MCF 10A (cell line): ENCODE measurements around the gene KRTAP20-2. TPM values are rescaled to one million over a fixed set of nuclear protein-coding genes. Genes with fewer than 3 reads are reported as not detected.
A peak's percentile ranks its signal among the peaks of the same experiment; 100 is the strongest.

Experiments
- BruUV-seq: library from RNA; stranded (reverse); fragments of 400-500 nt; replicated peaks from 2 replicates; lab custom pipeline; 2021; lab: Mats Ljungman, UMichigan
- CTCF ChIA-PET: fragments of 300-600 bp; sonication (Branson Sonifier 250); formaldehyde crosslinking; extraction: SDS; loops from one replicate; lab custom pipeline; 2021; ENCODE audit warnings: antibody characterized with exemption, inconsistent platforms; lab: Yijun Ruan, JAX
- POLR2A ChIA-PET: fragments of 300-600, 350-650 bp; sonication (Branson Sonifier 250); formaldehyde crosslinking; extraction: SDS; loops from one replicate; lab custom pipeline; 2020; ENCODE audit warnings: antibody characterized with exemption, inconsistent platforms; lab: Yijun Ruan, JAX
- DNase-seq: peaks from one replicate; pipeline ENCODE4 v3.0.0-alpha.2; 2018; ENCODE audit not compliant: unreplicated experiment
- H3K27ac Mint-ChIP-seq: one replicate; pipeline ENCODE4 v1.8.0; 2022; ENCODE audit warnings: mild to moderate bottlenecking, low read depth, mixed read lengths; ENCODE audit not compliant: unreplicated experiment
- H3K27me3 Mint-ChIP-seq: one replicate; pipeline ENCODE4 v1.8.0; 2022; ENCODE audit warnings: mixed read lengths; ENCODE audit not compliant: insufficient read depth, unreplicated experiment
- H3K36me3 Mint-ChIP-seq: one replicate; pipeline ENCODE4 v1.8.0; 2022; ENCODE audit warnings: mild to moderate bottlenecking, moderate library complexity, mixed read lengths; ENCODE audit not compliant: insufficient read depth, unreplicated experiment
- H3K4me1 Mint-ChIP-seq: one replicate; pipeline ENCODE4 v1.8.0; 2022; ENCODE audit warnings: mixed read lengths; ENCODE audit not compliant: insufficient read depth, unreplicated experiment
- H3K4me3 Mint-ChIP-seq: one replicate; pipeline ENCODE4 v1.8.0; 2022; ENCODE audit warnings: mild to moderate bottlenecking, moderate library complexity, mixed read lengths; ENCODE audit not compliant: unreplicated experiment
- H3K9me3 Mint-ChIP-seq: one replicate; pipeline ENCODE4 v1.8.0; 2022; ENCODE audit warnings: mixed read lengths; ENCODE audit not compliant: unreplicated experiment
- intact Hi-C: fragments of 100-400 bp; cut with micrococcal nuclease; formaldehyde crosslinking; loops from 2 replicates; pipeline ENCODE4 v1.14.1; 2022
- total RNA-seq: library from RNA; stranded (reverse); gene quantifications from 2 replicates; pipeline ENCODE4 v1.2.3, GENCODE V29; 2022
- TF ChIP-seq, protein P1 (sequence below): fragments of 200-600 bp; IDR thresholded peaks from one replicate; pipeline ENCODE4 v1.8.0; 2022; ENCODE audit warnings: antibody characterized with exemption, mild to moderate bottlenecking; ENCODE audit not compliant: unreplicated experiment

KRTAP20-2 gene
- total RNA-seq, 1 experiment from 2014 or later = not detected

DNA sequence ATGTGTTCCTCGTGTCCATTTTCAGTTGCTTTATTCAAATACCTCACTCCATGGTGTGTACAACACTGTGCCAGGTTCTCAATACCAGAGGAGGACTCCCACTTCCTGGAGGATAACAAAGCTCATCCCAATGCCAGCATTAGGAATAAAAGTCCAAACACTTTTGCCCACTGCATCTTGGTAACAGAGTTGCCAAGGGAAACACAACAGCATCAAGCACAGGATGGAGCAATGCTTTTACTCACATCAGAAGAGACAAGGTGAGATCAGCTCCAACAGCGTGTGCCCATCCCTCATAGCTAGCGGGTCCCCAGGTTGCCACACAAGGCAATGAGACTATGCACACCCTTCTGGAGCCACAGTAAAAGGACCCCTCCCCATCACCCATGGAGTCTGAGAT, 11.6 kb upstream of the KRTAP20-2 start:
- intact Hi-C loops = no loop called here
- no TSS peak for BruUV-seq
- H3K4me3 Mint-ChIP-seq = no peak overlapping the region
- CTCF ChIA-PET = no interaction called here
- TF ChIP-seq, protein P1, sequence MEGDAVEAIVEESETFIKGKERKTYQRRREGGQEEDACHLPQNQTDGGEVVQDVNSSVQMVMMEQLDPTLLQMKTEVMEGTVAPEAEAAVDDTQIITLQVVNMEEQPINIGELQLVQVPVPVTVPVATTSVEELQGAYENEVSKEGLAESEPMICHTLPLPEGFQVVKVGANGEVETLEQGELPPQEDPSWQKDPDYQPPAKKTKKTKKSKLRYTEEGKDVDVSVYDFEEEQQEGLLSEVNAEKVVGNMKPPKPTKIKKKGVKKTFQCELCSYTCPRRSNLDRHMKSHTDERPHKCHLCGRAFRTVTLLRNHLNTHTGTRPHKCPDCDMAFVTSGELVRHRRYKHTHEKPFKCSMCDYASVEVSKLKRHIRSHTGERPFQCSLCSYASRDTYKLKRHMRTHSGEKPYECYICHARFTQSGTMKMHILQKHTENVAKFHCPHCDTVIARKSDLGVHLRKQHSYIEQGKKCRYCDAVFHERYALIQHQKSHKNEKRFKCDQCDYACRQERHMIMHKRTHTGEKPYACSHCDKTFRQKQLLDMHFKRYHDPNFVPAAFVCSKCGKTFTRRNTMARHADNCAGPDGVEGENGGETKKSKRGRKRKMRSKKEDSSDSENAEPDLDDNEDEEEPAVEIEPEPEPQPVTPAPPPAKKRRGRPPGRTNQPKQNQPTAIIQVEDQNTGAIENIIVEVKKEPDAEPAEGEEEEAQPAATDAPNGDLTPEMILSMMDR = no peak
- DNase-seq = no peak
- no peaks in the 10 kb centered on the region for H3K4me1 Mint-ChIP-seq
- H3K9me3 Mint-ChIP-seq = peaks cover 7% of the 10 kb centered on the region
- H3K27ac Mint-ChIP-seq = no peak overlapping the region
- H3K36me3 Mint-ChIP-seq = no peaks in the 10 kb centered on the region
- no peaks in the 10 kb centered on the region for H3K27me3 Mint-ChIP-seq
- POLR2A ChIA-PET = interaction anchor here (0.6 kb wide), 2 partner anchors 149 to 1717 kb away, joined by 3 to 4 read pairs; no protein-coding TSS in a partner anchor

DNA sequence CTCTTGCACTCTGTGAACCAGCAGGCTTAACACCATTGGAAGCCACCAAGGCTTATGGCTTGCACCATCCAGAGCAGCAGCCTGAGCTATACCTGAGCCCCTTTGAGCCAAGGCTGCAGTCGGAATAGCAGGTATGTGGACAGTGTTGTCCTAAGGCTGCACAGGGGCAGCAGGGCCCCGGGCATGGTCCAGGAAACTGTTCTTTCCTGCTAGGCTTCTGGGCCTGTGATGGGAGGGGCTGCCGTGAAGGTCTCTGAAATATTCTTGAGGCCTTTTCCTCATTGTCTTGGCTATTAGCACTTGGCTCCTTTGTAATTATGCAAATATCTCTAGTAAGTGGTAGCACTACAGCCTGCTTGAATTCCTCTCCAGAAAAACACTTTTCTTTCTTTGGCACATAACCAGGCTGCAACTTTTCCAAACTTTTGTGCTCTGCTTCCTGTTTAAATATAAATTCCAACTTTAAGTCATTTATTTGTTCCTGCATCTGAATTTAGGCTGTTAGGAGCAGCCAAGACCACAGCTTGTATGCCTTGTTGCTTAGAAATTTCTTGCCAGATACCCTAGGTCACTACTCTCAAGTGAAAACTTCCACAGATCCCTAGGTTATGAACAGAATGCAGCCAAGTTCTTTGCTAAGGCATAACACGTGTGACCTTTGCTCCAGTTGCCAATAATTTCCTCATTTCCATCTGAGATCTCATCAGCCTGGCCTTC, 9.4 kb upstream of the KRTAP20-2 start:
- BruUV-seq = no TSS peak
- H3K36me3 Mint-ChIP-seq = no peaks in the 10 kb centered on the region
- no peak for DNase-seq
- ChIA-PET POLR2A (no interaction called here), CTCF (interaction anchor here (0.6 kb wide), 1 partner anchor 87 kb away, joined by 3 read pairs; no protein-coding TSS in a partner anchor)
- intact Hi-C loops = no loop called here
- peaks cover 8% of the 10 kb centered on the region for H3K9me3 Mint-ChIP-seq
- no peak overlapping the region for H3K27ac Mint-ChIP-seq
- H3K4me3 Mint-ChIP-seq = no peak overlapping the region
- H3K4me1 Mint-ChIP-seq = no peaks in the 10 kb centered on the region
- TF ChIP-seq, protein P1 = no peak
- no peaks in the 10 kb centered on the region for H3K27me3 Mint-ChIP-seq

DNA sequence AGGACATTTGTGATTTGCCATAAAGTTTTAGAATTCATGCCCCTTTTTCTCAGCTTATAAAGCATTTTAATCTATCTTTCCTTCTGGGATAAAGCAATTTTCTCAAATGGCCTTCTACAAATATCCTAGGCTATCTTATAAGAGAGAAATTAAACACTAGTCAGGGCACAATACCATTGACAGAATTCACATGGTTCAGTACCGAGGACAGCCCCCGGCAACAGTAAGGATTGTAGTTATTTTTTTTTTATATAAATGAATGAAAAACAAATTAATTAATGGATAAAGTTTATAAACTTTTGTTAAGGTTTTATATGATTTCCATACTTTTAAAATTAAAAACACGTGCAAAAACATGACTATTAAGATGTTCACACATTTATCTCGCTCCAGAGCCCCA, 6.9 kb upstream of the KRTAP20-2 start:
- no peak overlapping the region for H3K4me3 Mint-ChIP-seq
- H3K27me3 Mint-ChIP-seq = no peaks in the 10 kb centered on the region
- intact Hi-C loops = no loop called here
- no peaks in the 10 kb centered on the region for H3K4me1 Mint-ChIP-seq
- no peaks in the 10 kb centered on the region for H3K36me3 Mint-ChIP-seq
- TF ChIP-seq, protein P1 = no peak
- H3K27ac Mint-ChIP-seq = no peak overlapping the region
- BruUV-seq = no TSS peak
- no peak for DNase-seq
- ChIA-PET CTCF (interaction anchor here (0.9 kb wide), 1 partner anchor 211 kb away, joined by 3 read pairs; no protein-coding TSS in a partner anchor), POLR2A (interaction anchor here (0.7 kb wide), 2 partner anchors 47 to 1100 kb away, joined by 3 to 4 read pairs; no protein-coding TSS in a partner anchor)
- H3K9me3 Mint-ChIP-seq = peaks cover 15% of the 10 kb centered on the region

DNA sequence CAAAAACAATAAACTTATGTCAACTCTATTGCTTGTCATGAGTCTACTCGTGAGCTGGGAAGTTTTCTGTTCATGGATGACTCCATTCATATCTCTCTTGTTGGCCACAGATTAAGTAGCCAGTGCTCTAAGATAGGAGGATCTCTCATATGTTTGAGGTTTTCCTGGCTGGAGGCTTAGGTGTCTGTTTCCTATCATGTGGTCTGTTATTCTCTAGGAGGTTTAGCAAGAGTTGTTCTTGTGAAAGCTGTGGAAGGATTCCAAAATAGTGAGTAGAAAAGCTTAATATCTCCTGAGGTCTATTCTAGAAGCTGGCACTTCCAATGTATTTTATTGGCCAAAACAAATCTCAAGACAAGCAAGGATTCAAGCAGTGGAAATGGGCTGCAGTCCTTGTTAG, 5.8 kb upstream of the KRTAP20-2 start:
- BruUV-seq = no TSS peak
- no peaks in the 10 kb centered on the region for H3K4me1 Mint-ChIP-seq

More for the DNA sequence above, 5.8 kb upstream of the KRTAP20-2 start:
- Mint-ChIP-seq H3K4me3 (no peak overlapping the region), H3K36me3 (no peaks in the 10 kb centered on the region), H3K27ac (no peak overlapping the region), H3K9me3 (peaks cover 15% of the 10 kb centered on the region), H3K27me3 (no peaks in the 10 kb centered on the region)
- intact Hi-C loops = no loop called here
- TF ChIP-seq, protein P1 = no peak
- DNase-seq = peak; percentile 4
- ChIA-PET POLR2A (no interaction called here), CTCF (interaction anchor here (0.9 kb wide), 1 partner anchor 210 kb away, joined by 3 read pairs; no protein-coding TSS in a partner anchor)
